Activated CD4-positive, alpha-beta T cell treated with anti-CD3 and anti-CD28 coated beads, Interleukin-2, amount 50 U/mL, for 1 hour (primary cell): ENCODE data around the gene OSCP1.

Experiments used
- DNase-seq: peaks from one replicate; pipeline ENCODE4 v3.0.0-alpha.2; 2020

OSCP1 gene

GRCh38 chr1:36472656-36473055 is 22.4 kb upstream of the OSCP1 start:
- DNase-seq, result no peak

- DNase-seq, result no peak
These were observed 21.8 kb upstream of the OSCP1 start for GRCh38 chr1:36471830-36472641.

- DNase-seq, result no peak
These were observed 18.9 kb upstream of the OSCP1 start for GRCh38 chr1:36469163-36469562.

GRCh38 chr1:36467700-36468455 is 17.6 kb upstream of the OSCP1 start:
- no peak for DNase-seq

GRCh38 chr1:36467027-36467410 is 16.8 kb upstream of the OSCP1 start:
- DNase-seq, result no peak

- no peak for DNase-seq
These were observed 16.2 kb upstream of the OSCP1 start for GRCh38 chr1:36466370-36467026.

GRCh38 chr1:36465731-36466369 is 15.6 kb upstream of the OSCP1 start:
- DNase-seq, result no peak

GRCh38 chr1:36464605-36465393 is 14.5 kb upstream of the OSCP1 start:
- no peak for DNase-seq

GRCh38 chr1:36463803-36464604 is 13.8 kb upstream of the OSCP1 start, which contains the start of gene MRPS15:
Gene MRPS15, minus strand, starts transcription at chr1:36464384. Its CDS starts 109 bp downstream, at chr1:36464275.
- peak; percentile 95 for DNase-seq

GRCh38 chr1:36463463-36463802 is 13.2 kb upstream of the OSCP1 start:
- DNase-seq, result no peak

- DNase-seq, result no peak
These were observed 8.7 kb upstream of the OSCP1 start for GRCh38 chr1:36458910-36459309.

- DNase-seq, result no peak
These were observed 7.4 kb upstream of the OSCP1 start for GRCh38 chr1:36457691-36458090.

- DNase-seq, result no peak
These were observed 6.2 kb upstream of the OSCP1 start for GRCh38 chr1:36456391-36456928.

GRCh38 chr1:36455386-36455785 is 5.1 kb upstream of the OSCP1 start:
- no peak for DNase-seq

GRCh38 chr1:36453600-36454388 is 3.5 kb upstream of the OSCP1 start:
- DNase-seq, result no peak

GRCh38 chr1:36453051-36453450 is 2.8 kb upstream of the OSCP1 start:
- DNase-seq, result no peak

- no peak for DNase-seq
These were observed 661 bp upstream of the OSCP1 start for GRCh38 chr1:36450919-36451305.

GRCh38 chr1:36448530-36449056 is 1.7 kb downstream of the OSCP1 start:
- no peak for DNase-seq

GRCh38 chr1:36447450-36447849 is 2.8 kb downstream of the OSCP1 start:
- no peak for DNase-seq

GRCh38 chr1:36446746-36447145 is 3.5 kb downstream of the OSCP1 start:
- no peak for DNase-seq
